IPS-11a (cell line): ENCODE measurements around the gene FLVCR2.
"Not testable (repeated sequence)": the region's sequence is repeated elsewhere in the genome, so short reads cannot be mapped to it uniquely, and the experiment has no call there.

Source experiments
- H3K4me3 ChIP-seq: one replicate; pipeline ENCODE4 v1.5.1; 2013; ENCODE audit warnings: low read depth, low read length, control low read depth

FLVCR2 gene

DNA sequence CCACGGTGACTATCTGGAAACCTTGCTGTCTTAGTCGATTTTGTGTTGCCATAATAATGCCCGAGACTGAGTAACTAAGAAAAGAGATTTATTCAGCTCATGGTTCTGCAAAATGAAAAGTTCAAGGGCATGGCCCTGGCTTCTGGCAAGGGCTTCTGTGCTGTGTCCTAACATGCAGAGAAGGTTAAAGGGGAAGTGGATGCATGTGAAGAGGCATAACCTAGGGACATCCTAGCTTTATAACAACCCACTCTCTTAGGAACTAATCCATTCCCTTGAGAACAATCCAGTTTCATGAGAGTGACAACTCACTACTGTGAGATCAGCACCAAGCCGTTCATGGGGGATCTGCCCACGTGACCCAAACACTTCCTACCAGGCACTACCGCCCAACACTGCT lies 11.5 kb downstream of the FLVCR2 start:
- H3K4me3 ChIP-seq: no peak overlapping the region

DNA sequence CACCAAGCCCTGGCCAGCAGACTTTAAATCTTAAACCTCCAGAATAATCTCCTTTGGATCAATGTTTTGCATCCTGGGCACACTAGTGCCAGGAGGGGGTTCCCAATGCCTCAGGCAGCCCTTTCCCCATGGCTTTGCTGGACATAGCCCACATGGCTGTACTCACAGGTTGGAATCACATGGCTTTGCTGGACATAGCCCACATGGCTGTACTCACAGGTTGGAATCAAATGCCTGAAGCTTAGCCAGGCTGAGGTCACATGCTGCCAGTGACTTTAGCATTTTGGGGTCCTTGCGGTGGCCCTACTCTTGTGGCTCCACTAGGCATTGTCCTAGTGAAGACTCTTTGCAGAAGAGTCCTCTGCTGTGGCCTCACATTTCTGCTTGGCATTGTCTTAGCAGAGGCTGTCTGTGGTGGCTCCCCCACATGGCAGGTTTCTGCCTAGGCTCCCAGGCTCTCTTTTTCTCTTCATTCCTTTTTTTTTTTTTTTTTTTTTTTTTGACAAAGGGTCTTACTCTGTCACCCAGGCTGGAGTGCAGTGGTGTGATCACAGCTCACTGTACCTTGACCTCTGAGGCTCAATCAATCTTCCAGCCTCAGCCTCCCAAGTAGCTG lies 13.0 kb downstream of the FLVCR2 start:
- H3K4me3 ChIP-seq: no peak overlapping the region

DNA sequence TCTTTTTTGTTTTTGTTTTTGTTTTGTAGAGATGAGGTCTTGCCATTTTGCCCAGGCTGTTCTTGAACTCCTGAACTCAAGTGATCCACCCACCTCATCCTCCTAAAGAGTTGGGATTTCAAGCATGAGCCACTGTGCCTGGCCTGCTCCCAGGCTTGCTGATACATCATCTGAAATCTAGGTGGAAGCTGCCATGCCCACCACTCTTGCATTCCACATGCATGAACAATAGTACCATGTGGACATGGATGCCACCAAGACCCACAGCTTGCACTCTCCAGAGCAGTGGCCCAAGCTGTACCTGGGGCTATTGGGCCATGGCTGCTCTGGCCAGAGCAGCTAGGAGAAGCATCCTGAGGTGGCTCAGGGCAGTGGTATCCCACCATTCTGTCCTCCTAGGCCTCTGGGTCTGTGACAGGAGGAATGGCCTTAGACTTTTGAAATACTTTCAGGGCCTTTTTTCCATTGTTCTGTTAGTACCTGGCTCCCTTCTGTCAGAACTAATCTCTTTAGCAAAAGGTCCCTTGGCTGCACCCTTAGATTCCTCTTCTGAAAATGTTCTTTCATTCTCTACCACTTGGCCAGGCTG lies 13.7 kb downstream of the FLVCR2 start:
- no peak overlapping the region for H3K4me3 ChIP-seq

DNA sequence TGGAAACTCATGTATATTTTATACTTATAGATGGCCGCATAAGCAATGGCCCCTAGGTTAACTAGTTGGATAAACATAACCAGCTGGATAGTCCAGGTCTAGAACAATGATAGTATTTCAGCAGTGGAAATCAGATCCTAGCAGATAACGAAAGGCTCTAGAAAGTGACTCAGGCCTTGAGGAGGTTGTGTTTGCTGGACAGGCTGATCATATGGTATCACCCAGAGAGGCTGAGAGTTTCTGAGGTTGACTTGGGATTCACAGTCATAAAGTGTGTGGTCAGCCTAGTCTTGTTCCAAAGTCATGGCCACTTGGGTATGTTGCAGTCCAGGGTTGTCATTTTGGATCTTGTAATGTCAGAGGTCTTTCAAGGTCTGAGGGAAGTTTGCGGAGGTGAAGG lies 16.8 kb downstream of the FLVCR2 start:
- no peak overlapping the region for H3K4me3 ChIP-seq

DNA sequence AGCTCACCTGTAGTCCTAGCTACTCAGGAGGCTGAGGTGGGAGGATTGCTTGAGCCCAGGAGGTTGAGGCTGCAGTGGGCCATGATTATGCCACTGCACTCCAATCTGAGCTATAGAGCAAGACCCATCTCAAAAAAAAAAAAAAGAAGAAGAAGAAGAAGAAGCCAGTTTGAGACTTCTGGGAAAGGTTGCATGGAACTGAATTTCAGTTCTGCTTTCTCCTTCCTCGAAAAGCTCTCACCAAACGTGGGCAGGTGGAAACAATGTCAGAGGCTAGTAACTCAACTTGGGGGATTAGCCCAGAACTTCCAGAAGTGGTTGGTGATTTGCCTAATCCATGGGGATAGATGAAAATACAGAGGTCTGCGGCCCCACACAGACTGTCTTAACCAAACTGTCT lies 18.7 kb downstream of the FLVCR2 start:
- H3K4me3 ChIP-seq: no peak overlapping the region

DNA sequence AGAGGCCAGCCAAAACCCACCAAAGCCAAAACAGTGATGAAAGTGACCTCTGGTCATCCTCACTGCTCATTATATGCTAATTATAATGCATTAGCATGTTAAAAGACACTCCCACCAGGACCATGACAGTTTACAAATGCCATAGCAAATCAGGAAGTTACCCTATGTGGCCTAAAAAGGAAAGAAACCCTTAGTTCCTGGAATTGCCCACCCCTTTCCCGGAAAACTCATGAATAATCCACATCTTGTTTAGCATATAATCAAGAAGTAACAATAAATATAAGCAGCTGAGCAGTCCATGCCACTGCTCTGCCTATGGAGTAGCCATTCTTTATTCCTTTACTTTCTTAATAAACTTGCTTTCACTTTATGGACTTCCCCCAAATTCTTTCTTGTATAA lies 21.7 kb downstream of the FLVCR2 start:
- not testable (repeated sequence) for H3K4me3 ChIP-seq

DNA sequence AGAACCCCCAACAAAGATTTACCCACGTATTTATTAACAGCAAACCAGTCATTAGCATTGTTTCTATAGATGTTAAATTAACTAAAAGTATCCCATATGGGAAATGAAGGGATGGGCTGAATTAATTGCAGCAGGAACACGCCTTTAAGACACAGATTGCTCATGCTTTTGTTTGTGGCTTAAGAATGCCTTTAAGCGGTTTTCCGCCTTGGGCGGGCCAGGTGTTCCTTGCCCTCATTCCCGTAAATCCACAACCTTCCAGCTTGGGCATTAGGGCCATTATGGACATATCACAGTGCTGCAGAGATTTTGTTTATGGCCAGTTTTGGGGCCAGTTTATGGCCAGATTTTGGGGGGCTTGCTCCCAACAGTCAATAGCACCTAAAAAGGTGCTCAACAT lies 22.6 kb downstream of the FLVCR2 start:
- H3K4me3 ChIP-seq: not testable (repeated sequence)

DNA sequence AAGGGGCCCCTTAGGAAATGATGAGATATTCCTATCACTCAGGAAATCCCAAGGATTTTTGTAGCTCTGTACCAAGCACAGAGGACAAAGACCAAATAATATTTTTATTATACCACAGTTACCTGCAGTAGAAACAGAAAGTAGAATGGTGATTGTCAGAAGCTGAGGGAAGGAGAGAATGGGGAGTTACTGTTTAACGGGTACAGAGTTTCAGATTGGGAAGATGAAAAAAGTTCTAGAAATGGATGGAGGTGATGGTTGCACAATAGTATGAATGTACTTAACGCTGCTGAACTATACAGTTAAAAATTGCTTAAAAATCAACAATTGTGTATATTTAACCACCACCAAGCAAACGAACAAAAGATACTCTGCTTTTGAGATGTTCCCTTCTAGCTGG lies 24.1 kb downstream of the FLVCR2 start:
- H3K4me3 ChIP-seq: no peak overlapping the region

DNA sequence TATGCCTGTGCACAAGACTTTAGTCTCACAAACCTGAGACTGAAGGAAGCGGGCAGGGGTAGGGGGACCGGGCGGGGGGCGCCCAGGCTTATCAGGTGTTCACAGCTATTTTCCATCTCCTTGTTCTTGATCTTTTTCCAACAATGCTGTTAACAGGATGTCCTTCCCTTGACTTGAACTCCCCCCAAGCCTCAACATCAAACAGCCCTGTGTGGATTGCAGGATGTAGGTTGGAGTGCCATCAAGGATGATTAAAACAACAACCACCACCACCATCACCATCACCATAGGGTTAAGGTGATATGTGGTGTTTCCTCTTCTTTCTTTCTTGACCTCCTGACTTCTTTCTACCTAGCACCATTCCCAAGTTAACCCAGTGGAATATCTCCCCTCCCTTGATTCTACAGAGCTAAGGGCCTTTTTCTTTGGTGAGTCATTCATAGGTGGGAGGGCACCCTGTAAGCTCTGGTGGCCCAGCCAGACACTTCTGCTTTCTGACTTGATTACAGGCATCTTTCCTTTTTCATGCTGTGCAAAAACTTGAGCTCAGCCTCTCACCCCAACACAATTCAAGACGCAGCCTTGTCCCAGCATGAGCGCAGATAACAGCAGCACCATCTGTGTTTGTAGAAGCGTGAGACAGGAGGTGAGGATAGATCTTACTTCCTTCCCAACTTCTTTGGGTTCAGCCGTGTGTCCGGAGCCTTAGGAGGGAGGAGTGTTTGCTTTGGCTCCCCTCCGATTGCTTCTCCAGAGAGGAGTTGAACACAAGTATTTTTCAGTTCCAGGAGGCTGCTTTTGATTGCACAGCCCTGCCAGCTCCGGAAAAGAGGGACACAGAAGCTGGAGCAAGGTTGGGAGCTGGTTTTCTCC lies 26.8 kb downstream of the FLVCR2 start:
- no peak overlapping the region for H3K4me3 ChIP-seq

DNA sequence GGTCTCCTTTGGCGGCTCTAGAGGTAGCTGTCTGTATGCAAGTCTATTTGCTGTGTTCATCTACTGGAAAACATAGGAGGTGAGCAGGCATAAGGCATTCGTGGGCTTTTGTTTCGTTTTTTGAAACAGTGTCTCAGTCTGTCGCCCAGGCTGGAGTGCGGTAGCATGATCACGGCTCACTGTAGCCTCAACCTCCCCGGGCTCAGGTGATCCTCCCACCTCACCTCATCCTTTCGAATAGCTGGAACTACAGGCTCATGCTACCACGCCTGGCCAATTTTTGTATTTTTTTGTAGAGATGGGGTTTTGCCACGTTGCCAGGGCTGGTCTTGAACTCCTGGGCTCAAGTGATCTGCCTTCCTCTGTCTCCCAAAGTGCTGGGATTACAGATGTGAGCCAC lies 27.5 kb downstream of the FLVCR2 start:
- H3K4me3 ChIP-seq: no peak overlapping the region

DNA sequence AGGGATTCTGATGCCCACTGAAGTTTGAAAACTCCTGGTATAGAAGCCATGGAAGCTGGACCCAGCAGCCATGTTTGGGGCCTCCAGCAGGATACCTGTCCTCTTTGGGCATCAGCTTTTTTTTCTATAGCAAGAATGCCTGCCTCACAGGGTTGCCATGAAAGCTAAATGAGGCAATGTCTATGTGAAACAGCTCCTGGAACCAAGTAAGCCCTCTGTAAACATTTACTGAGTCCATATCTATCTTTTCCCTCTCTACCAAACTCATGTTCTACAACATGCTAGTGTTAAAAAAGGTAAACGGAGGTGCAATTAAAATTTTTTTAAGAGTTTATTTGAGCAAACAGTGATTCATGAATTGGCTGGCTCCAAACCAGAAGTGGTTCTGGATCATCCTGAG lies 28.6 kb downstream of the FLVCR2 start:
- H3K4me3 ChIP-seq: no peak overlapping the region

DNA sequence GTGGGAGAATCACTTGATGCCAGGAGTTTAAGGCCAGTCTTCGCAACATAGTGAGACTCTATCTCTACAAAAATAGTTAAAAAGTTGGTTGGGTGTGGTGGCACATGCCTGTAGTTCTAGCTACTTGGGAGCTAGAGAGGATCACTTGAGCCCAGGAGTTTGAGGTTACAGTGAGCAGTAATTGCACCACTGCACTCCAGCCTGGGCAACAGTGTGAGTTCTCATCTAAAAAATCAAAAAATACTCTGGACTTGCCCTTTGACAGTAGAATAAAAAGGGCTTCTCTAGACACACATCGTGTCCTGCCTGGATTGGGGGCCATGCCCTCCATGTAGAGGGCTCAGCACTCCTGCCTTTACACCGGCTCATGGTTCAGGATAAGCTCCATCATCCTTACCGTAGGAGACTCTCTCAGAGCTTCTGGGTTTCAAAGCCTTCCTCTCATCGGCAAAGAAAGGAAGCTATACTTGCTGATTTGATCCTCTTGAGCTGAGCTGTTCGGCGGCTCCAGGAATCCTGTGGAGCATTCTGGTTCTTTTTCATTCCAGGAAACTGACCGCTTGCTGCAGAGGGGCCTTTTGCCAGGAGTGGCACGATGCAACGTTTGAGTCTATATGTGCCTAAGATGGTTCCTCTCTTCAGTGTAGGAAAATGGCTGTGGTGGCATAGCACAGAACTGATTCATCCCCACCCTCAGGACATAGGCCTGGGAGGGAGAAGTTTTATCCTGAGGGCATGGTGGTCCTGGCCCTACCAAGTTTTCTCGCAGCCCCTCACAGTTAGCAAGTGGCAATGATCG lies 29.6 kb downstream of the FLVCR2 start:
- no peak overlapping the region for H3K4me3 ChIP-seq

DNA sequence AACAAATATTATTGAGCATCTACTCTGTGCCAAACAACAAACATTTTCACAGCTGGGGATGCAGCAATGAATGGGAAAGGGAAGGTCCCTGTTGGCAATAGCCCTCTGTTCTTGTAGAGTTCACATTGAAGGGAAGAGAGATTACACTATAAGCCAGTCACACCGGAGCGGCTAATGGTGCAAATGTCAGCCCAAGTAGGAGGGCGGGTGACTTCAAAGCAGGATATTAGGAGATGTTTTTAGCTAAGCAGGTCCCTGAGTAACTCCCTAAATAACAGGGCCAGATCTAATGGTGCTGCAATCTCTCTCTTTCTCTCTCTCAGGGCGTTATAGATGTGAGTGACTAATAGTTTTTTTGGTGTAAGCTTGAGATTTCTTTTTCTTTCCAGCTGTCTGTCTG lies 30.7 kb downstream of the FLVCR2 start:
- no peak overlapping the region for H3K4me3 ChIP-seq

DNA sequence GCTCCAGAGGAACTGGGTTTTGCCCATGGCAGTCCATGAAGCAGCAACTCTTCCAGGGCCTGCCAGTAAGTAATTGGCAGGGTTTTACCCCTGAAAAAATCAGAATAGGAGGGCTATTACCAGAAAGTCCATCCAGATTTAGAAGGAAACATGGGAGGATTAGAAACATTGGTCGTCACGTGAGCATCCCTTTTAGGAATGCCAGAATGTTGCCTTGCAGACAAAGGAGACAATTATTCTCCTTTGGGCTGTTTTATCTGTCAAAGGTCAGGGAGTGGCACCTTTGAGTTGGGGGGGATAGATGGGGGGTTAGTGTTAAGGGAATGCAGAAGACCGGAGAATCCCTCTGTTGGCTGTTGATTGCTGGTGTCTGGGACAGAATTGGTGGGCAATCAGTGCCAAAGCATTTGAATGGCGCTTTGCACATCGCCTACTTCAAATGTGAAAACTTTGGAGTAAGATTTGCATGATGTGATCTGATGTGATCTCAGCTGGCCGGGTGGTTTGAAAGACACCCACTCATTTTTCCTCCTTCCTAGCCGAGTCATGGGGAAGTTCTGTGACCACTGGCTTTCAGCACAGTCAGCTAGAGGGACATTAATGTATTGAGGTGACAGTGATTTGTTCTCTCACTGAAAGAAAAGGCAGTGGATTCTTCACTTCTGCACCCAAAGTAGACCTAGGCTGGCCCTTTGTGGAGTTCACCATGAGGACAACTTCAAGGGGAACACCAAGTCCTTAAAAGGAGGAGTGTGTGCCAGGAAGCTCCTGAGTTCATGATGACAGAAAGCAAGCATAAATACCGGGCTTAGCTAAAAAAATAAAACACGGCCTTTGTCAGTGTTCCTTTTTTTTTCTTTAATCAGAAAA lies 31.4 kb downstream of the FLVCR2 start:
- no peak overlapping the region for H3K4me3 ChIP-seq

DNA sequence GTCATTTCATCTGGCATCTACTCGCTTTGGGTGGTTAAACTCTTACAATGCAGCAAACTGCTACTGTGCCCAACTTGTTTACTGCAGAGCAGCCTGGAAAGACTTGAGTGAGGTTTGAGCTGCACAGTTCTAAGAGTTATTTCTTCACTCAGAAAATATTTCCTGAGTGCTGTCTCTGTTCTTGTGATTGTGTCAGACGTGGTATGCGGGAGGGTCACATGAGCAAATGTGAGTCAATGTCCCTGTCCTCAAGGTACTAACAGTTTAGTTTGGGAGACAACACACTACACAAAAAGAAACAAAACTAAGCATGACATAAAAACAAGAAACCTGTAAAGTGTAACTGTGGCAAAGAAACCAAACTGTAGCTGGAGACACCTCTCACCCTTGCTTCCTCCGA lies 32.4 kb downstream of the FLVCR2 start:
- no peak overlapping the region for H3K4me3 ChIP-seq

DNA sequence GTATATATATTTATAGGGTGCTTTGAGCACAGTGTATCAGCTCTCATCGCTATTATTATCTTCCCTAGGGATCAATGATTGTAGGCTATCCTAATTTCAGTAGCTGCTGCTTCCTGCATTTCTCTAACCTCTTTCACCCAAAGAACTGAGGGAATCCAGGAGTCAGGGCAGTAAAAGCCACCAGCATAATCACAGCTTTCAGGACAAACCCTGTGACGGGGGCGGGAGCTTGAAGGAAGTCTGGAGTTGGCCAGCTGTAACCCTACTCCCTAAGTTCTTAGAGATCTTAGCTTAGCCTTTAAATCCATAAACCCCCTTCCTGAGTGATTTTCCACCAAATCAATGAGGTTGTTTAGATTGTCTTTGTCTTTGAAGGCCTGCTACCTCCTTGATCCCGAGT lies 33.7 kb downstream of the FLVCR2 start:
- no peak overlapping the region for H3K4me3 ChIP-seq

DNA sequence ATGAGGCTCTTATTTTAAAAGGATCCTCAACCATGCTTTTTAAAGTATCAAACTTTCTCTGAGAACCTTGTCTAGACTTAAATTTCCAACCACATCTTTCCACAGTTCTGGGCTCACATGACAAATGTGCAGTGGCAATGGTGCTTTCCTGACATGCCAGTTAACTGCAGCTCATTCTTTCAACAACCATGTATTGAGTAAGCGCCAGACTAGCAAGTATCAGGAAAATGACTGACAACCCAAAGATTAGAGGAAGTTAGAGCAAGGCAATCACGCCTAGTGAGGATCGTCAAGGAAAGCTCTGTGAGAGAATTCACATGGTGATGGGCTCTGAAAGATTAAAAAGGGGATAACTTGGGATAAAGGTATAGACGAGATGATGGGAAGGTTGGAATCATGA lies 35.8 kb downstream of the FLVCR2 start:
- no peak overlapping the region for H3K4me3 ChIP-seq

DNA sequence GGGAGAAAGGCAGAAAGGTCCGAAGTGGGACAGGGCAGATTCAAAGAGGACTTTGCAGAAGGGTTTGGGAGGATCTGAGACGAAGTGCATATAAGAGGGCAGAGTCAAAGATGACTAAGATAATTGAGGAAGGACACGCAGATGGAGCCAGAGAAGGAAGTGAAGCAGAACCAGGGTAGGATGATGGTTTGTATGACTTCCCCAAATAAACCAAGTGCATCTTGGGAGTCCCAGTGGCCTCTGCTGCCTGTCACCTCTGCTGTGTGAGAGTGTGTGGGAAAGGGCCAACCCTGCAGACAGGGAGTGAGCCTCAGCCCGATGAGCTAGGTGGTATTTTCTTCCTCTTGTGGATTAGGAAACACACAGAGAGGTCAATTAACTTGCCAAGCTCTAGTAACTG lies 36.8 kb downstream of the FLVCR2 start:
- no peak overlapping the region for H3K4me3 ChIP-seq

DNA sequence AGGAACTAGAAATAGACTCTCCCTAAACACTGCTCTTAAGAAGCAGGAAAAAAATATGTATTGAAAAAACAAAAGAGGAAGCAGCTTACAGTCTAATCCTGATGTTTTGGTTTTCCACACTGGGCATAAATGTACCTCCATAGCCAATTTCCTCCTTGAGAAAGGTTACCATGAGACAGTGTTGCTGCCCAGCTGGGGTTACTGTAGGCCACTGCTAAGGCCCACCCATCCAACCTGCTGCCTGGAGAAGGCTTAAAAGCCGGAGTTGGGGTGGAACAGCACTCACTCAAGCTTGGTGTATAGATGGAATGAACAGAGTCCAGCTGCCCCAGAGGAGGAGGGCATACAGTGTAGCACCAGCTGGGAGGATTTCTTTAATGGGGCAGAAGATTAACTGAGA lies 41.1 kb downstream of the FLVCR2 start:
- H3K4me3 ChIP-seq: no peak overlapping the region

DNA sequence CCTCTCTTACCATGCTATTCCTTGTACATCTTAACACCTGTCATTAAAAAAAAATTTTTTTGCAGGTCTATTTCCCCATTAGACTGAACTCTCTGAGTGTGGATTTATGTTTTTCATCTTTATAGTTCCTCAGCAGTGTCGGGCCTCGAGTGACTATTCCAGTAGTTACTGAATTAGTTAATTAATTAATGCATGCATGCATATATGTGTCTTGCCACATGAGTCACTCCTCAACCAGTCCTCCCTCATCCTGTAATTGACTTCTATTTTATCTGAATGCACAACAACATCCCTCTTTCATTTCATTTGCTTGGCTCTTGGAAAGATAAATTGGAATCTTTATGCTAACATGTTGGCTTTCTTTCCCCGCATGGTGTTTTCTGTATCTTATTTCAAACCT lies 46.6 kb downstream of the FLVCR2 start:
- H3K4me3 ChIP-seq: no peak overlapping the region

DNA sequence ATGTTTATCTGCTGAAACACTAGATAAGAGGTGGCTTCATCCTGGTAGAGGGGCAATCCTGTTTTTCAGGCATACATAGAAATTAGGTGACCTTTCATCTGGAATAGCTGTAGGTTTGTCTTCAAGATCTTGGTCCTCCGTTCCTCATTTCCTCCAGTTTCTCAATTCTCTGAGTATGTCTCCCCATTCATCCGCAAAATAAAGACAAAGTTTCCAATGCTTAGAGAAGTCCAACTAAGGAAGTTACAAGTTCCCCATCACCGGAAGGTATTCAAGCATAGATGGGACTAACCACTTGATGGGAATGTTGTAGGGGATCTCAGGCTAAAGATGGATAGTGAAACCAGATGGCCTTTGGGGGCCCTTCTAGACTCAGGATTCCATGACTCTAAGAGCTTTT lies 48.0 kb downstream of the FLVCR2 start:
- no peak overlapping the region for H3K4me3 ChIP-seq
